OCI-LY7 (cell line): ENCODE data around the gene UPK3A. TPM values are rescaled to one million over a fixed set of nuclear protein-coding genes. Genes with fewer than 3 reads are reported as not detected.
"Not testable (repeated sequence)": the region's sequence is repeated elsewhere in the genome, so short reads cannot be mapped to it uniquely, and the experiment has no call there.

ENCODE experiments used
- BruUV-seq: library from RNA; stranded (reverse); fragments of 400-500 nt; replicated peaks from 2 replicates; lab custom pipeline; 2021; lab: Mats Ljungman, UMichigan
- CTCF ChIA-PET: fragments of 300-600 bp; sonication (Branson Sonifier 250); formaldehyde crosslinking; loops from one replicate; lab custom pipeline; 2022; ENCODE audit warnings: antibody characterized with exemption; ENCODE audit not compliant: unreplicated experiment; lab: Charles Lee
- POLR2A ChIA-PET: fragments of 300-600 bp; sonication (Branson Sonifier 250); formaldehyde crosslinking; loops from one replicate; lab custom pipeline; 2022; ENCODE audit warnings: antibody characterized with exemption; lab: Charles Lee
- DNase-seq: peaks from one replicate; pipeline ENCODE4 v3.0.0-alpha.2; 2015; ENCODE audit warnings: low spot score
- H2AFZ ChIP-seq: fragments of 200-600 bp; sonication (generic), shearing (Covaris generic); 2 replicates; pipeline ENCODE4 v1.6.1; 2014; ENCODE audit warnings: mild to moderate bottlenecking, antibody characterized with exemption, low read length, moderate library complexity
- H3K27ac ChIP-seq: fragments of 200-600 bp; sonication (generic); 2 replicates; pipeline ENCODE4 v1.5.1; 2014; ENCODE audit warnings: mixed run types, low read depth, mild to moderate bottlenecking, moderate library complexity, low read length, inconsistent platforms; ENCODE audit not compliant: poor library complexity, severe bottlenecking
- H3K36me3 ChIP-seq: fragments of 200-600 bp; sonication (generic); 2 replicates; pipeline ENCODE4 v1.6.1; 2014; ENCODE audit warnings: mild to moderate bottlenecking, antibody characterized with exemption, low read length, moderate library complexity, mixed read lengths; ENCODE audit not compliant: insufficient read depth
- H3K4me1 ChIP-seq: fragments of 200-600 bp; sonication (generic); 2 replicates; pipeline ENCODE4 v1.5.1; 2014; ENCODE audit warnings: mild to moderate bottlenecking, low read length; ENCODE audit not compliant: insufficient read depth, poor library complexity, severe bottlenecking
- H3K4me2 ChIP-seq: fragments of 200-600 bp; sonication (generic); 2 replicates; pipeline ENCODE4 v1.6.1; 2014; ENCODE audit warnings: mild to moderate bottlenecking, low read length
- H3K4me3 ChIP-seq: fragments of 200-600 bp; sonication (generic); 2 replicates; pipeline ENCODE4 v1.5.1; 2014; ENCODE audit warnings: mild to moderate bottlenecking, low read depth, low read length; ENCODE audit not compliant: poor library complexity, severe bottlenecking
- H3K79me2 ChIP-seq: fragments of 200-600 bp; sonication (generic); 2 replicates; pipeline ENCODE4 v1.6.1; 2016; ENCODE audit warnings: low read depth, mild to moderate bottlenecking, low read length, moderate library complexity, mixed read lengths; ENCODE audit not compliant: insufficient read depth
- H3K9me2 ChIP-seq: fragments of 200-600 bp; sonication (generic); 2 replicates; pipeline ENCODE4 v1.6.1; 2016; ENCODE audit warnings: mild to moderate bottlenecking, low read length, mixed read lengths; ENCODE audit not compliant: insufficient read depth
- H3K9me3 ChIP-seq: fragments of 200-600 bp; sonication (generic); 2 replicates; pipeline ENCODE4 v1.6.1; 2014; ENCODE audit warnings: mild to moderate bottlenecking, mixed run types, low read length, mixed read lengths
- H4K20me1 ChIP-seq: fragments of 200-600 bp; sonication (generic); 2 replicates; pipeline ENCODE4 v1.6.1; 2014; ENCODE audit warnings: mild to moderate bottlenecking, antibody characterized with exemption, low read length, moderate library complexity, mixed read lengths; ENCODE audit not compliant: insufficient read depth
- CTCF ChIP-seq: fragments of 200-600 bp; sonication (generic); conservative IDR thresholded peaks from 2 replicates; pipeline ENCODE4 v1.5.1; 2014; ENCODE audit warnings: mild to moderate bottlenecking, antibody characterized with exemption, low read length, moderate library complexity, mixed read lengths
- EZH2phosphoT487 ChIP-seq: fragments of 200-600 bp; sonication (generic); IDR thresholded peaks from 2 replicates; pipeline ENCODE4 v1.6.1; 2018; ENCODE audit warnings: low read depth, borderline replicate concordance, mild to moderate bottlenecking, mixed run types, antibody characterized with exemption, low read length, moderate library complexity, mixed read lengths
- intact Hi-C: fragments of 100-400 bp; cut with micrococcal nuclease; formaldehyde crosslinking; loops from one replicate; pipeline ENCODE4 v1.10.0; 2022; ENCODE audit not compliant: unreplicated experiment
- total RNA-seq, 2 experiments: library from RNA; depleted of rRNA in 1 of 2; stranded (reverse); fragments of >200 nt in 1 of 2; shearing (Covaris generic) in 1 of 2; gene quantifications; 2 replicates each; pipeline ENCODE4 v1.2.3, GENCODE V29; 2014 to 2022

Gene UPK3A
- total RNA-seq, 2 experiments from 2014 or later: not detected

- H3K9me3 ChIP-seq: no peaks in the 10 kb centered on the region
- H3K4me1 ChIP-seq: peaks cover 12% of the 10 kb centered on the region
- no peak overlapping the region for H3K4me3 ChIP-seq
- H3K79me2 ChIP-seq: no peaks in the 10 kb centered on the region
- TF ChIP-seq CTCF (no peak), EZH2phosphoT487 (no peak)
- H3K9me2 ChIP-seq: no peaks in the 10 kb centered on the region
- intact Hi-C loops: no loop called here
- H3K4me2 ChIP-seq: no peak overlapping the region
- H2AFZ ChIP-seq: no peak overlapping the region
- POLR2A ChIA-PET: interaction anchor here (0.7 kb wide), 2 partner anchors 10 to 82 kb away, joined by 3 to 4 read pairs; no protein-coding TSS in a partner anchor
- no peaks in the 10 kb centered on the region for H3K36me3 ChIP-seq
- DNase-seq: no peak
- H3K27ac ChIP-seq: no peak overlapping the region
- H4K20me1 ChIP-seq: no peaks in the 10 kb centered on the region
- CTCF ChIA-PET: no interaction called here
- BruUV-seq: no TSS peak
Observed at GRCh38 chr22:45272498-45272897, 12.3 kb upstream of the UPK3A start.

GRCh38 chr22:45273452-45274075, 11.2 kb upstream of the UPK3A start:
- H3K4me2 ChIP-seq: no peak overlapping the region
- no peaks in the 10 kb centered on the region for H4K20me1 ChIP-seq
- no TSS peak for BruUV-seq
- DNase-seq: no peak
- ChIA-PET CTCF (interaction anchor here (0.6 kb wide), 1 partner anchor 22 kb away, joined by 4 read pairs; no protein-coding TSS in a partner anchor), POLR2A (no interaction called here)
- H3K4me1 ChIP-seq: peaks cover 12% of the 10 kb centered on the region
- no peak overlapping the region for H2AFZ ChIP-seq
- intact Hi-C loops: no loop called here
- no peaks in the 10 kb centered on the region for H3K79me2 ChIP-seq
- no peak overlapping the region for H3K4me3 ChIP-seq
- TF ChIP-seq CTCF (no peak), EZH2phosphoT487 (no peak)
- H3K9me3 ChIP-seq: no peaks in the 10 kb centered on the region
- H3K36me3 ChIP-seq: no peaks in the 10 kb centered on the region
- H3K27ac ChIP-seq: no peak overlapping the region
- no peaks in the 10 kb centered on the region for H3K9me2 ChIP-seq

GRCh38 chr22:45276507-45277105, 8.1 kb upstream of the UPK3A start:
- Histone ChIP-seq H3K4me1 (no peaks in the 10 kb centered on the region), H3K79me2 (no peaks in the 10 kb centered on the region), H3K9me3 (no peaks in the 10 kb centered on the region), H4K20me1 (no peaks in the 10 kb centered on the region), H3K9me2 (no peaks in the 10 kb centered on the region), H3K27ac (no peak overlapping the region), H3K4me2 (no peak overlapping the region), H2AFZ (no peak overlapping the region), H3K4me3 (no peak overlapping the region), H3K36me3 (no peaks in the 10 kb centered on the region)
- intact Hi-C loops: no loop called here
- no TSS peak for BruUV-seq
- POLR2A ChIA-PET: no interaction called here
- CTCF ChIA-PET: no interaction called here
- no peak for DNase-seq
- TF ChIP-seq CTCF (no peak), EZH2phosphoT487 (no peak)

- H3K36me3 ChIP-seq, H3K4me1 ChIP-seq, intact Hi-C loops, CTCF ChIA-PET, H3K4me2 ChIP-seq, H3K4me3 ChIP-seq, H3K9me2 ChIP-seq, H3K9me3 ChIP-seq, DNase-seq, POLR2A ChIA-PET, H2AFZ ChIP-seq, H3K27ac ChIP-seq, H3K79me2 ChIP-seq, H4K20me1 ChIP-seq, BruUV-seq: not testable (repeated sequence)
Observed at GRCh38 chr22:45277720-45278119, 7.0 kb upstream of the UPK3A start.
